ENCODE measurements around the gene MYH9.

The MYH9 gene

DNA sequence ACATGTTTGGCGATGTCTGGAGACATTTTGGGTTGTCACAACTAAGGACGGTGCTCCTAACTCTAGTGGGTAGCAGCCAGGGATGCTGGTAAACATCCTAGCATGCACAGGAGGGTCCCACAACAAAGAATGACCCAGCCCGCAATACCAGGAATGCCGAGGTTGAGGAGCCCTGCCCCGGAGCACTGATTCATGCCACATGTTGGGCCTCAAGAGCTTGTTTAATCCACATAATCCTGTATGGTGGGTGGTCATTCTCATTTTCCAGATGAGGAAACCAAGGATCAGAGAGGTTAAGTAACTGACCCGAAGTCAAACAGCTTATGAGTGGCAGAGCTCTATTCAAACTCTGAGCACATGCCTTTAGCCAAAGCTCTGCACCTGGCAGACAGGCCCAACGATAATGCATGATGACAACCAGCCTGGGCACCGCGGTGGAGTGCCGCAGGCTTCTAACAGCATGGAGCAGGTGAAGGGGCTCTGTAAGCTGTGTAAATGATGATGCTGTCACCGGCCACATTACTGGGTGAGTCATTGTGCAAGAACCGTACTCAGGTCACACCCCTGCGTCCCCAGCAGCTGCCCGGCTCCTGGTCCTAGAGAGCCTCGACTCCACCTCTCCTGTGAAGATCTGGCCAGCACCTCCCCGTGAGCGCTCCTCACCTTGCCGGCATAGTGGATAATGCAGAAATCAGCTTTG lies 76.2 kb downstream of the MYH9 start:
- DNase-seq (ENCODE audit: low read depth) = no peak

DNA sequence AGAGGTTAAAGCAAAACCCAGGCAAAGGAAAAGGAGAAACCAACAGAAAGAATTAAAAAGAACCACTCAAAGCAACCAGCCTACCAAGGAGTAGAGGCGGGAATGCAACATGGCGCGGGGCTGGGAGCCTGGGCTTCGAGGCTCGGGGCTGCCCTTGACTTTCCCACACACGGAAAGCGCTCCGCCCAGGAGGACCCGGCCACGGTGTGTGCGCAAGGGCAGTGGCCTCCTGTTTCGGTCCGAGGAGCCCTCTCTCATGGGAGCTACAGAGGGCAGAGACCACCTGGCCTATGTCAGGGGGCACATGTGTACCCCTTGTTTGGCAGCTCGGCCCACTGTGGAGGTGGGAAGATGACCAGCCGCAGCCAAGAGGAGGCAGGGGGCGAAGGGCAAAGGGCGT lies 78.9 kb downstream of the MYH9 start:
- no peak for DNase-seq (ENCODE audit: low read depth)

GRCh38 chr22:36306227-36306626 lies 81.5 kb downstream of the MYH9 start:
- no peak for DNase-seq (ENCODE audit: low read depth)

GRCh38 chr22:36305813-36306212 lies 82.0 kb downstream of the MYH9 start:
- no peak for DNase-seq (ENCODE audit: low read depth)

- DNase-seq (ENCODE audit: low read depth) = peak; percentile 57
Measured at GRCh38 chr22:36304429-36304828, 83.3 kb downstream of the MYH9 start.

DNA sequence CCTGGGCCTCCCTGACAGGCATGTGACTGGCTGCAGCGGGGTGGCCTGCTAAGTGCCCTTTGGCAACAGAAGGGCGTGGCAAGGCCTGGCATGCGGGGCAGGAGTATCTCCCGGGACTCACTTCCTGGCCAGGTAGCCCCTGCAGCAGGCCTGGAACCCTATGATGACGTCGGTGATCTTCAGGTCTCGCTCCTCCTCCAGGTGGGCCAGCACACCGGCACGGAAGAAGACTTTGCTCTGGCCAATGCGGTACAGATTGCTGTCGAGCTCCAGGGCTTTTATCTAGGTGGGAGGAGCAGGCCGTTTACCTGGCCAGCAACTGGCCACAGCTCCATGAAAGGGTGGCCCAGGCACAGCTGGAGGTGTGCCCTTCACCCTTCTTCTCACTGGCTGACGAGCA lies 83.9 kb downstream of the MYH9 start:
- no peak for DNase-seq (ENCODE audit: low read depth)

- no peak for DNase-seq (ENCODE audit: low read depth)
Measured at GRCh38 chr22:36303115-36303467, 84.7 kb downstream of the MYH9 start.

DNA sequence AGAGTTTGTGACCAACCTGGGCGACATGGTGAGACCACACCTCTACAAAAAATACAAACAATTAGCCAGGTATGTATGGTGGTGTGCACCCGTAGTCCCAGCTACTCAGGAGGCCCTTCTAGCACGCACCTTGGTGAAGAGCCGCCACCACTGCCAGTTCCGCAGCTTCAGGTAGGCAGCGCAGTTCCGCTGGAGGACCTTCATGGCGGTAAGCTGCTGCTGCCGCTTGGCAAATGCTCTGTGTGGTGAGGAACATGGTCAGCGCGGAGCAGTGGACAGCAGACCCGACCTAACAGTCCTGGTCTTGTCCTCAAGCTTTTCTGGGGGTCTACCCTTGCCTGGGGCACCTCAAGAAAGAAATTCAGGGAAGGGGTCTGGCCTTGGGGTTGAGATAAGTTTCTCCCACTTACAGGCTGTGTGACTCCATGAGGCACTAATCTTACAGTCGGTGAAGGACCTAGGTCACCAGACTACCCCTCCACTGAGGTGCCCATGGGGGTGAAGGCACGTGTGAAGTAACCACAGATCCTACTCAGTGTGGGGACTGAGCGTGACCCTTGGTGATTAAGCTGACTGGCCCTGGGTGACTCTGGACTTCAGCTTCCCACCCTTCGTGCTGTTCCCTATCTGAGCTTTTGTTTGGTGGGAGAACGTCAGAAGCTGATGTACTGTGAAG lies 85.2 kb downstream of the MYH9 start:
- no peak for DNase-seq (ENCODE audit: low read depth)

GRCh38 chr22:36301851-36302250 lies 85.9 kb downstream of the MYH9 start:
- peak; percentile 84 for DNase-seq (ENCODE audit: low read depth)

GRCh38 chr22:36301384-36301828 lies 86.4 kb downstream of the MYH9 start:
- DNase-seq (ENCODE audit: low read depth) = peak; percentile 59

DNA sequence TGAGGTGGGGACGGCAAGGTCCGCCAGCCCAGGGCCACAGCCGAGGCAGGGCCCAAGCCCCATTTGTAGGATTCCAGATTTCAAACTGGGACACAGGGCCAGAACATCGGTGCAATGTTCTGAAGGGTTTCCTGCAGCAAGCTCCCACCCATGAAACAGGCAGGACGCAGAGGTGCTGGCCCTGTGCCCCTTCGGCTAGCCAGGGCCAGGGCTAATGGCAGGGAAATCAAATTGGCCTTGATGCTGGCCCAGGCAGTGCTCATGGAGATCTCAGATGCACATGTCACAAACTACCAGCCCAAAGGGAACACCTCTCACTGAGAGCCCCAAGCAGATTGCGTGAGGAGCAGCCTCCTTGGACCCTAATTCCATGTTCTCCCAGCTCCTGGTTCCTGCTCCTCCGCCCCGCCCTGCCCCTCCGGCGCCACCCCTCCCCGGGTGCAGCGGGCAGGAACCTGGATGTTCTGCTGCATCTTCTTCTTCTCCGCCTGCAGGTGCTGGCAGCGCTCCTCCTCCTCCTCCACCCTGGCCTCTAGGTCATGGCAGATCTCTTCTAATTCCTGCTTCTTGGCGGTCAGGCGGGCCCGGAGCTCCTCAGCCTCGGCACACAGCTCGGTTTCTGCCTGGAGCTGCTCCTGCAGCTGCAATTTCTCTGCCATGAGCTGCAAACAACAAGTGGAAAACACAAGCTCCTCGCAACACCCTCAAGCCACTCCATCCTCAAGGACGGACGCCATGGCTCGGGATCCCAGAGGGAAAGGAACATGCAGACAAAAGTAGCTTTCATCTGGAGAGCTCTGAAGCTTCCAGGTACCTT lies 87.2 kb downstream of the MYH9 start:
- no peak for DNase-seq (ENCODE audit: low read depth)

DNA sequence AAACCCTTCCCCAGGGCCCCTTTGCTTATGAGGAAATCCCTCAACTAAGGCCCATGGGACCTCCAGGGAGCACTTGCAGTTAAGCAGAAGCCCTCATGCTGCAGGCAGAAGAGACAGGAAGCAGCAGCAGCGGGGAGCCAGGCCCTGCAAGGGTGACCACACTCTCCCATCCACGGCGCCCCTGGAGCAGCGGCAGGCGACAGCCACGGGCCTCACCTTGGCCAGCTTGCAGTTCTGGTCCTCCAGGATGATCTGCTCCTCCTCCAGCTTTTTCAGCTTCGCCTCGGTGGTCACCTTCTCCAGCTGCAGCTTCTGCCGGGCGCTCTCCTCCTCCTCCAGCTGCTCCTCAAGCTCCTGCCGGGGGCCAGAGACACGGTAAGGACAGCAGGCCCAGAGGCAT lies 87.9 kb downstream of the MYH9 start:
- no peak for DNase-seq (ENCODE audit: low read depth)

DNA sequence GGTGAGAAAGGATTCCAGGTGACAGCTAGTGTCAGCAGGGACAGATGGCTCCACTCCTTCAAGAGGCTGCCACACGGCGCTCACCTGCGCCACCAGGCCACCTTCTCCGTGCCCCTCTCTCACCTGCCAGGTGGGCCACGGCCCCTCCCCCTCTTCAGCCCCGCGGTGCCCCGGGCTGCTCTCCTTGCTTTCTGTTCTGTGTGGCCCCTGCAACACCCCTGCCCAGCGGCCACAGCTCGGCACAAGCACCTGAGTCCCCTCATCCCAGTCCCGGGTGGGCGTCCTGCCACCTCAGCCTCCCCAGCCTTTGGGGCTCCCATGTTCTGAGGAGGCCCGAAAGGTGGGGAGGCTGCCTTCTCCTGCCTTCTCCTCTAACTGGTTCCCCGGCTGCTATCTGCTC lies 88.5 kb downstream of the MYH9 start:
- DNase-seq (ENCODE audit: low read depth) = no peak

DNA sequence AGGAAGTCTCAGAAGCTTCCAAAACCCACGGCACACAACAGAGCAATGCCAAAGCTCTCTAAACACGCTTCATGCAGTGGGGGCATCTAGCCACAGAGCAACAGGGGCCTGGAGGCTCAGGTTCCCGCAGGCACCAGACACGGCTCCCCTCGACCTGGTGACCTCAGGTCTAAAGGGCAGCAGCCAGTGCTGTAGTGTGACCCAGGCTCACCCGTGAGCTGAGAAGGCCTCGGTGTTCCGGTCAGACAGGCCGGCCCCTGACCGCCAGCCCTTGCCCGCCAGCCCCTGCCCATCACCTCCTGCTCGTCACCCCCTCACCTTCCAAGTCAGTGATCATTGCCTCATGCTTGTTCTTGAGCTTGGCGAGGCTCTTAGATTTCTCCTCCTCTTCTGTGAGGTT lies 89.2 kb downstream of the MYH9 start:
- DNase-seq (ENCODE audit: low read depth) = no peak

GRCh38 chr22:36298118-36298517 lies 89.6 kb downstream of the MYH9 start:
- no peak for DNase-seq (ENCODE audit: low read depth)

DNA sequence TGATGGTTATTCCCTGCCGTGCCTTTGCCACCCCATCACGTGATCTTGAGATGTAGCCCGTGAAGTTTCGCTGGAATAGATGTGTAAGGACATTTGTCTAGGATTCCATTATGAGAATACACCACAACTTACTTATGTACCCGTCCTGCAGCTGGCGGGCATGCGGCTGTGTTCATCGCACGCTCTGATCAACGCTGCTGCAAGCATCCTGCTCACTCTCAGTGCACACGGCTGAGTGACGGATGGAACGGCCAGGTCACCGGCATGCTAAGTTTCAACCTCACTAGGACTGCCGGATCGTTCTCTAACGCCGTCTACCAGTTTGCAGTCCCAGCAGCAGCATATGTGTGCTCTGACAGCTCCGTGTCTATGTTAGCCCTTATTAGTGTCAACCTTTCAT lies 90.2 kb downstream of the MYH9 start:
- no peak for DNase-seq (ENCODE audit: low read depth)

DNA sequence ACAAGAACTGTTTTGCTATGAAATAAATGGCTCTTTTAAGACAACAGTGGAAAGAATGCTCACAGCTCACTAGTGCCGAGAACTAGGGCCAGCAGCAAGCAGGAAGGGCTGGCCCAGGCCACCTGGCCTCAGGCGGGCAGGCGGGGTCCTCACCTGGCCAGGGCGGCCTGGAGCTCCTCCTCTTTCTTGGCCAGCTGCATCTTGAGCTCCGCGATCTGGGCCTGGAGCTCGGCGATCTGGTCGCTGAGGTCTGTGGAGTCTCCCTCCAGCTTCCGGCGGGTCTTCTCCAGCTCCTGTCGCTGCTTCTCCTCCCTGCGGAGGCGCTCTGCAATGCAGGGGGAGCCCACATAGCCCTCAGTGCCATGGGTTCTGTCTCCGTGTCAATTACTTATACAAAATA lies 91.1 kb downstream of the MYH9 start:
- DNase-seq (ENCODE audit: low read depth) = no peak

GRCh38 chr22:36295247-36295646 lies 92.5 kb downstream of the MYH9 start:
- DNase-seq (ENCODE audit: low read depth) = no peak

DNA sequence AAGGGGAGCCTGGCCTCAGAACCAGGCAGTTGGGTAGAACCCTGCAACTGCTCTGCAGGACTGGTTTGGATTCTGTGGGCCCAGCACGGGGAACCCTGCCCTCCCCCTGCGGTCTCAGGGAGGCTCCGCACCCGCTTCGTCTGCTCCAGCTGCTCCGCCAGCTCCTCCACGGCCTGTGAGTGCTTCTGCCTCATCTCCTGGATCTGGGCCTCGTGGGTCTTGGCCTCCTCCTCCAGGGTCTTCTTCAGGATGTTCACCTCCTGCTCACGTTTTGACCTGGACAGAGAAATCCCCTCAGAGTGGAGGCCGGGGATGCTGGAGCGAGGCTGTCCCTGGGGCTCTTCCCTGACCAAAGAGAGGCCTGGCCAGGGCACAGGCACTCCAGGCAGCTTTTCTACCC lies 93.0 kb downstream of the MYH9 start:
- no peak for DNase-seq (ENCODE audit: low read depth)

DNA sequence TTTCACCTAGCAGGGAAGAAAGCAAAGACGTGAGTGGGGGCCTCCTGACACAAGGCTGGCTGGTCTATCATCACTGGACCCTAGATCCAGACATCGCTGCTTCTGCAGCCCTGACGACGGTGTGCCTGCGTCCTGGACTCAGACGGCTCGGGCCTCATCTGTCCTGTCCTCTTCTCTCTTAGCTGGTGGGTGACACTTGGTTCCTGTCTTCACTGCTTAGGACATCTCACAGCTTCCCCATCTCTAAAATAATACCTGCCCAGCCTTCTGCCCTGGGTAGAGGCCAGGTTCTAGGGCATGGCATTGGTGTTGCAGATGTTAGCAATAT lies 93.5 kb downstream of the MYH9 start:
- DNase-seq (ENCODE audit: low read depth) = no peak

- DNase-seq (ENCODE audit: low read depth) = no peak
Measured at GRCh38 chr22:36293606-36294292, 94.0 kb downstream of the MYH9 start.

- no peak for DNase-seq (ENCODE audit: low read depth)
Measured at GRCh38 chr22:36292823-36293530, 94.8 kb downstream of the MYH9 start.

All from amniotic epithelial cell (primary cell).